8988T (cell line): ENCODE results near the gene ANXA6.

ENCODE experiments used
- DNase-seq: peaks from one replicate; pipeline ENCODE4 v3.0.0; 2011

ANXA6 gene

DNA sequence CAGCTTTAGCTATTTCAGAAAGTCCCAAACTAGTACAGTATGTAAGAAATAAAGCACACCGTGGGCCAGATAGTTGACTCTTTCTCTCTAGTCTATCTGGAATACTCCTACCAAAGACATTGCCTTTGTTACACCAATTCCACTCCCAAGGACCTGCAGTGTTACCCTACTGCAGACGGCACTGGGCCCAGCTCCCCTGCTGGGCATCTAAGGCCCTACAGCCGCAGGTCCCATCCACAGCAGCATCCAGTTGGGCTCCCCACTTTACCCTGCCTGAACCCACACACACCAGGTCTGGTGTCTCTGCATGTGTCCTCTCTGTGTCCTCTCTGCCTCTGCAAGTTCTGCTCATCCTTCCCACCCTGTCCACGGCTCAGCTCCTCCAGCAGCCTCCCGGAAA lies 99.3 kb downstream of the ANXA6 start:
- DNase-seq: no peak

DNA sequence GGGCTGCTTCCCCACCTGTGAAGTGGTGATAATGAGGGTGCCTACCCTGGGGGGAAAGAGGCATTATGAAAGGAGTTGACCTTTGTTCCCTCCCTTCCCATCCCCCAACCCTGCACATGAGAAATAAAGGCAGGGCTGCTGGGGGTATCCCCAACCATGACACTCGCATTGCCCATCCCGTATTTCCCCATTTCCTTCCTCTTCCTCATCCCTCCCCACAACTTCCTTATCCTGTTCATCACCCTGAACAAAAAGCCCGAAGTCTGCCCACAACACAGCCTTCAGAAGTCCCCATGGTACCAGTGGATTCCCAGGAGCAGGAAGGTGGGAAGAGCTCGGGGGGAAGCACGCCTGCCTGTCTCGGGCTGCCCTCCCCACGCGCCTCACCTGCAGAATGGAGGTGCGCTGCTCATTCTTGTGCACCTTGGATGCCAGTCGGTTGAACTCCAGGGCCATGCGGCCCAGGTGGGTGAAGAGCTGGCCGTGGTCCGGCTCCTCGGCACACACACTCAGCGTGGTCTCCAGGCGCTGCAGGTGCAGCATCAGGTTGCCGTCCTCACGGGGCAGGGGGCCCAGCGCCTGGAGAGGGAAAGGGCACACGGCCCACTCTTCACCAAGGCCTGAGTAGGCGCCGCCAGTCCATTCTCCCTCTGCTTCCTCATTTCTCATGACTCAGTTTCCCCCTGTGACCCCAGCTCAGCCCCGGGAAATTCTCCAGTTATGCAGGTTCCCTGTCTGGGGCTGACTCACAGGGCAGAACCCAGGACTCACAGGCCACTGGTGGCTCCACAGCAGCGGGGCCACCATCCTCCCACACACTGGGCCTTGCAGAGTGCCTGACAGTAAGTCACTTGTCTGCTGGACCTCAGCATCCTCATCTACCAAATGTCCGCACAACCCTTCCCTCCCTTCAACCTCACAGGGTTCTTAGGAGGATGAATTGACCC lies 100.9 kb downstream of the ANXA6 start:
- no peak for DNase-seq

DNA sequence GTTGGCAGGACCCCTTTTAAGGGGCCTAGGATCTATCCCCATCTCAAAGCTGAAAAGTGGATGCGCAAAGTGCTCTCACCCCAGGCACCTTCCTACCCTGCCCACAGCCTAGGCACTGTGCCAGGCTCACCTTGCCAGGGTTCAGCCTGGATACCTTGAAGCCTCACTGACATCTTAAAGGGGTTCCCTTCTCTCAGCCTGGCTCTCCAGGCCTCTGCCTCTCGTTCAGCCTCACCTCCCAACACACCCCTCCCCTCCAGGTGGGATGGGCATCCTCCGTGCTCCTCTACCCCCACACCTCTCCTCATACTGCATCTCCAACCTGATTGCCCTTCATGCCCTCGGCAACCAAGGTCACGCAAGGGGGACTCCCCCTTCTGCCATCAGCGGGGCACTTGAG lies 102.2 kb downstream of the ANXA6 start:
- DNase-seq: no peak

DNA sequence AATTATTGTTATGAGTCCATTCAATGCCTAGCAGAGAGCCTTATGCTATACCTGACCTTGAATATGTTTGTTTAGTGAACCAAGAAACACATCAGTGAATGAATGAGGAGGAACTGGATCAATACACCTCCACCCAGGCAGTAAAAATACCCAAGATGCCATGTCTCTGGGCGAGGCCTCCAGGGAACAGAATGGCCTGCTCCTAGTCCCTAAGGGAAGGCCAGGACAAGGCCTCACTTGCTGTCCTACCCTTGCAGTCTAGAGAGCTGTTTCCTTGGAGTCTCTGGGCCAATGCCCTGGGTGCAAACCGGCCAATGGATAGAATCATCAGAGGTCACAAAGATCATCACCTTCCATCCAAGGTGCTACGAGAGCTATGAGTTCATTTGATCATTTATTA lies 102.9 kb downstream of the ANXA6 start:
- DNase-seq: no peak

DNA sequence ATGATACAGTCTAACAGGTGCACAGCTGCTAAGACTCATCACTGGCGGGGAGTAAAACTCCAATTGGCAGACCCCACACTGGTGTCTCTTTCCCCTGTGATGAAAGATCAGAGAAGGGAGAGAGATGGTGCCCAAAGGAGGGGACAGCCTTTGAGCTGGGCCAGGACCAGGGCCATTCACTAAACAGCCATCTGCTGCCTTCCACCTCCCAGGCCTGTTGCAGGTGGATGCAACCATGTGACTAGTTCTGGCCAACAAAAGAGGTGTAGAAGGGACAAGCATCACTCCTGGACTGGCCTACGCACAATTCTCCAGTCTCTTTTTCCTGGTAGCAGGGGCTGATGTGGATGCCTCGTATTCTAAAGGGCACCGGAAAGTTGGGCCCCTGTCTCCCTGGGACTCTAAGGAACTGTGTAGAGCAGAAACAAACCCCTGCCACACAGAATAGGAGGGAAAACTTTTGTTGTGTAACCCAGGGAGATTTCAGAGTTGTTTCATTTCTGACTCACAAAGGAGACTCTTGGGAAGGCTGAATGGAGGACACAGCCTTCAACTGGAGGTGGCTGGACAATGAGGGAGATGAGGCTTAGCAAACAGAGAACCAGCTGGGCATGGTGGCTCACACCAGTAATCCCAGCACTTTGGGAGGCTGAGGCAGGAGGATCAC lies 103.7 kb downstream of the ANXA6 start:
- DNase-seq: no peak

DNA sequence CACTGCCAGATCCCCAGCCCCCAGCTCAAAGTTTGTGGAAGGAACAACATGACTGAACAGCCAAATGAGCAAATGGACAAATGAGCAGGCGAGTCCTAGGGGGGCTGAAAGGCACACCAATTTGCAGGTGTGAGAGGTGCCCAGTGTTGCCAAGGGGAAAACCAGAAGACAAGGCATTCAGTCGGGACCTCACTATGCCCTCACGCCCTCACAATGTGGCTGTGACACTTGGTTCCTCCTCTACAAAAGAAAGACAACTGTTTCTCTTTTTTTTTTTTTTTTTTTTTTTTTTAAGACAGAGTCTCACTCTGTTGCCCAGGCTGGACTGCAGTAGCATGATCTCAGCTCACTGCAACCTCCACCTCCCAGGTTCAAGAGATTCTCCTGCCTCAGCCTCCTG lies 104.7 kb downstream of the ANXA6 start:
- no peak for DNase-seq

DNA sequence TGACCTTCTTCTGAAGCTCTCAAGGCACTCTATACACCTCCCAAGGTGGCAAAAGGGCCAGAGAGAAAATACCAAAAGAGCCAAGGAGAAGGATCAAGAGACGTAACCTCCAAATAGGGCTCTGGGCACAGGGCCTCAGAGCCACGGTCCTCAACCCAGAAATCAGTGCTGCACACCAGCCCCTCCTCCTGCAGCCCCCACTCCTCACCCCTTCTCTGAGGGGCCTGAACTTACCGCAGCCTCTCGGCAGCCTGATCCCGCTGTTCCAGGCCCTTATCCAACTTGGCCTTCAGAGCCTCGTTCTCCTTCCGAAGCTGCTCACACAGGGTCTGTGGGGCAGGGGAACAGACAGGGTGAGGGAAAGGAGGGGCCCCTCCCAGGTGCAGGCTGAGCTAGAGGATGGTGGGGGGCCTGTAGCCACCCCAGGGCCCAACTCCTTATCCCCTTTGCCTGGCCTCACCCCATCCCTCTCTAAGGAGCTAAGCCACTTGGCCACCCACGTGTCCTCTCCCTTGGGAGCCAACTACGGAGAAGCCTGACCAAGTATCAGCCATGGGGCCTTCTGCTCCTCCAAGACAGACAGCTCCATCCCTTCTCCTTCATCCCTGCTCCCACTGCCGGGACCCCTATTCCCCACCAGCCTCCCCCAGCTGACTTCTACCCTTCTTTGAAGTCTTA lies 105.5 kb downstream of the ANXA6 start:
- DNase-seq: no peak

DNA sequence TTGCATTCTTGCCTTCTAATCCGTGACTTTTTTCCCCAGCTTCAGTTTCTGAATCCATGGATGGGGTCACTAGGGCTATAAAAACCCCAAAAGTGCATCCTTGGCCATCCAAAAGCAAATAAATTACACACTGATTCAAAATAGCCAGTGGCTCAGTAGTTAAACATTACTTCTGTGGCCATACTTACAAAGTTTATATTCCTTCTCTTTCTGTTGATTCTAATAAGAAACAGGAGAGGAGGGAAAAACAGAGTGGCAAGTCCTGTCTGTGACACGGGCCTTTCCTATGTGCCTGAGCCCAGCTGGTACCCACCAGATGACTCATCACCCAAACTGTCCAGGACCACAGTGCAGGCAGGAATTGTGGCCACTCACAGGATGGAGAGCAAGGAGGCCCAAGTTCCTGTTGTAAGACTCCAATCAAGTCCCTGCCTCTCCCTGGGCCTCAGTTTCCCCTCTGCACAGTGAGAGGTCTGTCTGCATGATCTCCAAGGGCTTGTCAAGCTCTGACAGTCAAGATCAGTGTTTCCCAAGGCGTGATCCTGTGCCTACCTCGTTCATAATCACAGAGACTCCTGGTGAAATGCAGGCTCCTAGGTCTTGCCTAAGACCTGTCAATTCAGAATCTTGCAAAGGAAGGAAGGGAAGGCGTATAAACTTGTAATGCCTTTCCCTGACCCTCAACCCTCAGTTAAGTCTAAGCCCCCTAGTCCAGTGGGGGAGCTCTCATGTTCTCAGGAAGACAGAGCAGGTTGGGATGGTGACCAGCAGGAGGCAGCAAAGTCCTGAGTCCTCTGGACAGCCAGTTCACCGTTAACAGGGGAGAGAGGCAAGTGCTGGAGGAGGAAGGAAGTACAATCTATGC lies 106.3 kb downstream of the ANXA6 start:
- DNase-seq: peak; percentile 80
